ENCODE measurements around the gene TRAPPC2L.

Gene TRAPPC2L

DNA sequence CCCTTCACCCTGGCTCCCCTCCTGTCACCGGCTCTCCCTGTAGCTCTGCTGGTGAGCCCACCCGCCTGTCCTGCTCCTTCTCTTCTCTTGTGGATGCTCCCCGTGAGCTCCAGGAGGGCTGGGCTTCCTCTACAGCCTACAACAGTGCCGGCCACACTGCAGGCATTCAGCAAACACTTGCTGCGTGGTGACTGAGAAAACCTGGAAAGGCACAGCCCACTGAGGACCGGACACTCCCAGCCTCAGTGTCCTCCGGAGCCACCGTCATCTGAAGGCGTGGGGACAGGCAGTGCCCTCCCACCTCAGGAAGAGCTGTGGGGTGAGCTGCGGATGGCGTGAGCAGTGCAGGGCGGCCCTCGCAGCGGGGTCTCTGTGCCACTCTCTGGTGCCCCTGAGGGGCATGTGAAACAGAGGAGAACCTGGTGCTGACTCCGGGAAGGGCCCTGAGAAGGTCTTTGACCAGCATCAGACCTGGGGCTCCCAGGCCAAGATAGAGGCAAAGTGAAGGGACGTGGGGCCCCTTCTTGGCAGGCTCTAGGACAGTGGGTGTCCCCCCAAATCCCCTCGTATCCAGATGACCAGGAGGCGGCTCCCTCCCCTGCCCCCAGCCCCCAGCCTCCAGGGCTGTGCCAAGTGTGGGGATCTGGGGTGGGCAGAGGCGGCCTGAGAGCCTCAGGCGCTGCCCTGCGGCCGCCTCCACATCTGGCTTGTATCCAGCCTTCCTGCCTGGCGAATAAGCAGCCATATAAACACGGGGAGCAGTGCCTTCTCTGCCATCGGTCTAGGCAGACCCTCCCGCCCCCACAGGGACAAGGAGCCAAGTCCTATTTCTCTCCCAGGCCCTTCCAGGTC lies 53.6 kb downstream of the TRAPPC2L start:
- Mint-ChIP-seq H3K27me3 (no peaks in the 10 kb centered on the region), H3K36me3 (peaks cover 18 to 42% of the 10 kb centered on the region in 2 donors), H3K4me1 (peaks cover 38 to 62% of the 10 kb centered on the region in 2 donors), H3K4me3 (no peak overlapping the region), H3K27ac (peak overlapping the region; percentile 81), H3K9me3 (peaks cover 0 to 3% of the 10 kb centered on the region in 2 donors)
- no peak for ATAC-seq (replicated peaks)
- no peak for DNase-seq

DNA sequence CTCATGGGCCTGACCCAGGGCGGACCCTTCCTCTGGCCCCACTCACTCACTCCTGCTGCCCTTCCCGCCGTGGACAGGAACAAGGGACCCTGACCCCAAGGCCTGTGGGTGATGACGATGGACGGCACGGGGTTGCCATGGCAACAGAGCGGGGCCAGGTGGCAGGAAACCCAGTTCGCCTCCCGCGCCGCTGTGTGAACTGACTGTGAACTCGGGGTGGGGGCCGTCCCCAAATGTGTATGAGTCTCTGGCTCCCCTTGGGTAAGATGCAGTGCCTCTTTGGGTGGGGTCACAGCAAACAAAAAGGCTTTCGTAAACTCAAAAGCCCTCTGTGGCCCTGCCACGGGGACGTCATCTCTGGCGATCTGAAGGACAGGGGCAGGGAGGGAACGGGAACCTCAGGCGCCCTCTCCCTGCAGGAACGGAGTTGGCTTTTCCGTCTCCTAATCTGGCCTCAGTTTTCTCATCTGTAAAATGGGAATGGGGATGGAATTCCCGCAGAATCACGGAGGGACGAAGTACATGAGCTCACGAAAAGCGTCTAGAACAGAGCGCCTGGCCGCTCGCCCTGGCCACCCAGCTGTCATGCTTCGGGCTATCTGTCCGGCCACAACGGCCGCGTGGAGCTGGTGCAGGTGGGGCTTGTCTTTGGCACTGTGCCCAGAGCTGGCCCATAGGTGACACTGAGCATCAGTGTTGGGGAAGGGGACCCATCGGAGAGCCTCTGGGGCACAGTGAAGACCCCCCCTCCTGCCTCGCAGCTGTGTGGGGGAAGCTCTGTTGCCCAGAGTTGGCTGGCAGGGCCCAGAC lies 54.4 kb downstream of the TRAPPC2L start:
- DNase-seq: no peak
- Mint-ChIP-seq H3K36me3 (peaks cover 20 to 45% of the 10 kb centered on the region in 2 donors), H3K27me3 (no peaks in the 10 kb centered on the region), H3K9me3 (peaks cover 0 to 3% of the 10 kb centered on the region in 2 donors), H3K4me1 (peaks cover 42 to 61% of the 10 kb centered on the region in 2 donors), H3K27ac (peak overlapping the region; percentile 81), H3K4me3 (peak overlapping the region in 1 of 2 donors; percentile 30)
- peak; percentile 70 to 73 for ATAC-seq (replicated peaks)

DNA sequence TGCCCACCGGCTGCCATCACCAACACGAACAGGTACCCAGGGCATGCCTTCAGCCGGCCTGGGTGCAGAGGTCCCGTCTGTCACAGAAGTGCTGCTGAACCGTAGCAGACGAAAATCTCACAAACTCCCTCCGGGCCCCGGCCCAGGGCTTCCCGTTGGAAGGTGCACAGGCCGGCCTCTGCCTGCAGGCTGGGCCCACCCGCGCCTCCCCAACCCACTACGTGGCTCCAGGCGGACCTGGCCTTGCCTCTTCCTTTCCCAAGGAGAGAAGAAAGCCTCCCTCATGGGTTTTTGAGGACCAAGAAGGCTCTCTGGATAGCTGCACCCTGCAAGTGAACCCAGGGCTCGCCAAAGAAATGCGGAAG lies 55.0 kb downstream of the TRAPPC2L start:
- peaks cover 45 to 64% of the 10 kb centered on the region in 2 donors for H3K4me1 Mint-ChIP-seq
- peaks cover 0 to 3% of the 10 kb centered on the region in 2 donors for H3K9me3 Mint-ChIP-seq
- no peak overlapping the region for H3K27ac Mint-ChIP-seq
- DNase-seq: no peak
- H3K36me3 Mint-ChIP-seq: peaks cover 24 to 49% of the 10 kb centered on the region in 2 donors
- ATAC-seq (replicated peaks): no peak
- H3K4me3 Mint-ChIP-seq: no peak overlapping the region
- no peaks in the 10 kb centered on the region for H3K27me3 Mint-ChIP-seq

Measured in stimulated activated naive B cell treated with anti-CD40 and anti-IgM and Interleukin-4, amounts not matched to agents 10 μg/mL and 1 μg/mL and 100 μg/mL, for 72 hours (primary cell).